ENCODE measurements around the gene CDKN2B-AS1. TPM values are rescaled to one million over a fixed set of nuclear protein-coding genes. Genes with fewer than 3 reads are reported as not detected.
A peak's percentile ranks its signal among the peaks of the same experiment; 100 is the strongest.

CDKN2B-AS1 gene
- polyA plus RNA-seq, 1 donor, result 0.26 TPM

DNA sequence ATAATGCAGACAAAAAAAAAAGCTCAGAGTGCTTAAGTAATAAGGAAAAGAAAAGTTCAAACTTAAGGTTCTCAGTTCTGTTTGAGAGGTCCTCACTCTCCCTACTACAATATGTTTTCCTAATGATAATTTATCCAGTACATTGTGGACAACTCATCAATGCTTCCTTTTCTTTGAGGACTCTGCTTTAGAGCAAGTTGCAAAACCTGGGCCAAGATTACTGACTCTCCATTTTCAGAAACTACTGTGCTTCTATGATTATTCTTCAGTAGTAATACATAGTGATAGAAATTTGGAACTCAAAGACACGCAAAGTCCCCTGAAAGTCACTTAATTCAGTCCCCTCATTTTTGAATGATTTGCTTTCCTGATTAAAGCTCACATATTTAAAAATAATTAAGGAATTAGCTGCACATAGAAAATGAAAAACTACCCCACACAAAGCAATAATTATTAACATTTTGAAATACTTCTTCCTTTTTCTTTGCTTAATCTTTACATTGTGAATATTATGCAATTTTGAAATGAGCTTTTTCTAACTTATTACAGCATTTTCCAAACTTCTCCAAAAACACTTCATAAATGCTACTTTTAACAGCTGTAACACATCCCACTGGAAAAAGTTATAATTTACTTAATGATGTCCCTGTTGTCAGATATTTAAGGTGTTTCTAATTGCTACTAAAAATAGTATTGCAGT, 11.6 kb upstream of the CDKN2B-AS1 start:
- DNase-seq, result no peak

DNA sequence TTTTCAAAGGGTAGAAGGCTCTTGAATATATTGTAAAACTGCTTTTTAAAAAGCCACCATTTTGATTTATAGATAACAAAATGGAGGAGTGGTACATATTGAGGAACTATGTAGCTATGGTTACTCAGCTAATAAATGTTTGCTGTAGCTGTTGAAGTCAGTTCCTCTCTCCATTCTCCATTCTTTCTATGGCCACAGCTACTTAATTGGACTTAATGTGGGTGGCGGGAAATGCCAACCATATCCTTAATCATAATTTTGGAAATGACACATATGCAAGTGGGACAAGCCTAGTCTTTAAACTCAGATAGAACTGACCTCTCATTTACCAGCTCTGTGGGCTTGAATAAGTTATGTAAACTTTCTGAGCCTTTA, 11.0 kb upstream of the CDKN2B-AS1 start:
- no peak for DNase-seq

GRCh38 chr9:21984101-21984500, 10.5 kb upstream of the CDKN2B-AS1 start:
- no peak for DNase-seq

GRCh38 chr9:21985964-21986667, 8.5 kb upstream of the CDKN2B-AS1 start:
- no peak for DNase-seq

DNA sequence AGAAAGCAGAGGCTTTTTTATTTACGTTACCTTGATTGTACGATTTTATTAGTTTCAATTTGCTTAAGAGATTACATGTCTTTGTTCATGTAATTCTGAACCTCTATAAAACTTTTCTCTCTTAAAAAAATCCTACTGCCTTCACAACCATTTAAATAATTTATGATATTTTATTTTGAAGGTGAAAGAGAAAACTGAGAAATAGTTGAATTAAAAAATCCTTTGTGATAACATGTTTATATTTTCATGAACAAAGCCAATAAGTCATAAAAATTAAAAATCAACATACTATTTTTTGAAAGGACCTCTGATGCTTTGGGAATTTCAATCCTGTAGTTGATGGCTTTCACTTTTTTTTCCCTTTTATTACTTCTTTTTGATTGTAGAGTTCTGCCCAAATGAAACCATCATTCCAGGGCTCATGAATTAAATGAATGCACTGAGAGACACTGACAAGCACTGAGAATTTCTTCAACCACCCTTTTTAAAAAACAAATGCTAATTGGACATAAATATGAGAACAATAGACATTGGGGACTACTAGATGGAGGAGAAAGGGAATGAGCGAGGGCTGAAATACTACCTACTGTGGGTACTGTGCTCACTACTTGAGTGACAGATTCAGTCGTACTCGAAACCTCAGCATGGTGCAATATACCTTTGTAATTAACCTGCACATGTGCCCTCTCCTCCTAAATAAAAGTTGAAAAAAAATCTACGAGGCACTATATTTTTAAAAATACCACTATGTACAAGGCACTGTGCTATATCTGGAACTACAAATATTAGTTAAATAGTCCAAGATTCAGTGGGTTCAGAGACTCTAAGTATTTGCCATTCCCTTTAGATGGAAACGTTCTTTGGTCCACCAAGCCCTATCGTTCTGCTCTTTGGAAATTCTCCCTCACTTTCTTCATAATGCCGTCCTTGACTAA, 6.3 kb upstream of the CDKN2B-AS1 start:
- no peak for DNase-seq

DNA sequence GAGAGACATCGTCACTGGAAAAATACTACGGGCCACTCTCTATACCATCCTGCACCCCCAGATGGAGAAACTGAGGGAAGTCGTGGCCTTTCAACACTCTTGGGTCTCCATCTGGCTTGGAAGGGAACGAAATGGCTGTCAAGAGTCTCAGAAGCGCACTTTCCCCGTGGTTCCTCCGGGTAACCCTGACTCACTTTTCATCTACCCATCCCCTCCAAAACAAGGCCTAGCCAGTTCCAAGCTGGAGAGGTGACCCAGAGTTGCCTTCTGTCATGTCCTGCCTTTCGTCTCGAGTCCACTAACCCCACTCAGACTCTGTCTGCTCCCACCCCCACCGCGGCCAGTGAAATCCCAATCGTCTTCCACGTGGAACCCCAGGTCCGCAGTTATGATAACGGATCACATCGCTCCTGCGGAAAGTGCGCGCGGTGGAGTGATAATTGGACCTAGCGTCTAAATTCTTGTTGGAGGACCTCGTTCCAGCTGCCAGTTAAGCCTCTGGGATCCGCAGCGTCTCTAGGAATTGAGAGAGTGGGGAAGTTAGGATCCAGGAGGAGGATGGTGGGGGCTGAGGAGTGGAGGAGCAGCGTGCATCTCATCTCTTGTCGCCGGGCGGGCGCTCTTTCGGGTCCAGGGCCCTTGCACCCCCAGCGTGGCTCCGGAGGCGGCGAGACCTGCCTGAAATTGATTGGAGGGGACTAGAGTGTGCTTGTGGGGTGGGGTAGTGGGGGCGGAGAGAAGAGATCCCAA, 5.0 kb upstream of the CDKN2B-AS1 start:
- DNase-seq, result no peak

- DNase-seq, result no peak
Measured at GRCh38 chr9:21991072-21991959, 3.3 kb upstream of the CDKN2B-AS1 start.

GRCh38 chr9:21993007-21993406, 1.6 kb upstream of the CDKN2B-AS1 start:
- no peak for DNase-seq

DNA sequence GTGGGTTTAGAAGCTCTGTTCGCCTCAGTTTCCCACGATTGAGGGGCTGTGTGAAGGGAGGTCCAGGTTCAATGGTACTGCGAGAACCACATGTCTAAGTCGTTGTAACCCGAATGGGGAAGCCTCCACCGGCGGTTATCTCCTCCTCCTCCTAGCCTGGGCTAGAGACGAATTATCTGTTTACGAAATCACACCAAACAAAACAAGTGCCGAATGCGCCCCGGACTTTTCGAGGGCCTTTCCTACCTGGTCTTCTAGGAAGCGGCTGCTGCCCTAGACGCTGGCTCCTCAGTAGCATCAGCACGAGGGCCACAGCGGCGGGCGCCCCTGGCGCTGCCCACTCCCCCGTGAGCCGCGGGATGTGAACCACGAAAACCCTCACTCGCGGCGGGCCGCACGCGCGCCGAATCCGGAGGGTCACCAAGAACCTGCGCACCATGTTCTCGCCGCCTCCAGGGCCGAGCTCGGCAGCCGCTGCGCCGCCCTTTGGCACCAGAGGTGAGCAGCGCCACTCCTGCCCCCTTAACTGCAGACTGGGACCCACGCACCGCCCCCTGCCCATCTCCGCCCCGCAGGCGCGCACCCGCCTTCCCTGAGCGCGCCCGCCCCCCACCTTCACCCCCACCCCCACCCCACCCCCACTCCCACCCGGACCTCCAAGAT, 567 bp upstream of the CDKN2B-AS1 start, which contains the start of gene CDKN2A:
CDKN2A (minus strand) TSS at position 500 of the 663 bp plus-strand sequence.
- no peak for DNase-seq

DNA sequence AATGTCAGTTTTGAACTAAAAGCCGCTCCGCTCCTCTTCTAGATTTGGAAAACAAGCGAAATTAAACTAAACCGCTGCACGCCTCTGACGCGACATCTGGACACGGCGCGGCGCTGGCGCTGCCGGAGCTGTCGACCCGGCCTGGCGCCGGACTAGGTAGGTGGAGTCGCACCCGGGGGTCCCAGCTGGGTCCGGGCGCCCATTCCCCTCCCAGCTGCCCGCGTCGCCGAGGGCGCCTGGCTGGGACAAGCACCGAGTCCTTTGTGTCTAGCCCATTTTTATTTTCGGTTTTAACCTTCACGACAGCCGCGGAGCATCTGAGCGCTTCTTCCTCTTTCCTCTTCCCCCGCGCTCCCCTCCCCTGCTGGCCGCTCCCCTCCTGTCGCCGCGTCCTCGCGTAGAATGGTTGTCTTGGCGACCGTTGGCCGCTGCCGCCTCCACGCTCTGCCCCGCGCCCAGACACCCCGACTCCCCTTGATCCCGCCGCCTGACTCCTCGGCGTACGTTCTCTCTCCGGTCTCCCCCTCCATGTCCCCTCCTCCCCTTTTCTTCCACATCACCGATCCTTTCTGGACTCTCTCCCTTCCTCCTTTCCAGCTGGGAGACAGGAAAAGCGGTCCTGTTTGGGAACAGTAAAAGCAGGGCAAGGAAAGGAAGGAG, 545 bp downstream of the CDKN2B-AS1 start:
- DNase-seq, result peak; percentile 65

DNA sequence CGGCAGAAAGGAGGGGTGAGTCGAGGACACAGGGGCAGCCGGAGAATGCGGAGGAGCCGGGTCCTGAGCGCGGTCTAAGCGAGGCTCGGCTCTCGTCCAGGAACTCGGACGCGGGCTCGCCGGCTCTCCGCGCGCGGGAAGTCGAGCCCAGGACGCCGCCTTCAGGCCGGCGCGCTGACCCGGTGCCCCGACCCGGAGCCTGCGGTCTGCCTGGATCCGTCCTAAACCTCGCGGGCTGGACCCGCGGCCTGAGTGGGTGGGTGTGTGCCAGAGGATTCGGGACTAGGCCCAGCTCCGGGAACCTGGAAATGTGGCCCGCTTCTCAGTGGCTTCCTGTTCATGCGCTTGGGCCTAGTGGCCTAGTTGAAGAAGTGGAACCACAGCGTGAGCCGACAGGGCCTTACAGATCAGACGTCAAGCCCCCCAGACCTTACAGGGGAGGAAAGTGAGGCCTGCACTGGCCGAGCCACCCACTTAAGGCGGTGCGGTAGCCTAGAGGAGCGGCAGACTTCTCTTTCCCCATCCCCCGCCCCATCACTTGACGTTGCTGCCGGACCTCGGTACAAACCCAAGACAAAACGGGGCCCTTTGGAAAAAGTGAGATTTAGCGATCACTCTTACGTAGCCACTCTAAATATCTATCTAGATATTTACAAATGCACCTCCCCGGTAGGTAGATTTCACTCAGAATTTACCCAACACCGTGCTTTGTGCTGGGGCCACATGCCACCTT, 1.2 kb downstream of the CDKN2B-AS1 start:
- peak; percentile 49 for DNase-seq

DNA sequence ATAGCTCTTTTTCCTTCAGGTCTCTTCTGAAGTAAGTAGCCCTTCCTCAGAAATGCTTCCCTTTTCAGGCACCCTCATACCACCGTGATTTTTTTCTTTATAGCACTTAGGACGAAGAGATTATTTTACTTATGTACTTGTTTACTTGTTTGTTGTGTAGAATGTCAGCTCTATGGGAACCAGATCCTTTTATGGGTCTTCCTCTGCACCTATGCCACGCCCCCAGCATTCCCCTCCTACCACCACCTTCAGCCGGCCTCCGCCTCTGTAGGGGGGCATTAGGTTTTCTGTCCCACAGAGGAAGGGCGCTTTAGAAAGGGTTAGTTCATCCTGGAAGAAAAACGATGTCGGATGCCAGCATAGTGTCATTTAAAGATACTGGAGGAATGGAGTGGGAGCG, 1.8 kb downstream of the CDKN2B-AS1 start:
- DNase-seq, result no peak

GRCh38 chr9:21996858-21997257, 2.3 kb downstream of the CDKN2B-AS1 start:
- no peak for DNase-seq

- no peak for DNase-seq
Measured at GRCh38 chr9:21997480-21997879, 2.9 kb downstream of the CDKN2B-AS1 start.

DNA sequence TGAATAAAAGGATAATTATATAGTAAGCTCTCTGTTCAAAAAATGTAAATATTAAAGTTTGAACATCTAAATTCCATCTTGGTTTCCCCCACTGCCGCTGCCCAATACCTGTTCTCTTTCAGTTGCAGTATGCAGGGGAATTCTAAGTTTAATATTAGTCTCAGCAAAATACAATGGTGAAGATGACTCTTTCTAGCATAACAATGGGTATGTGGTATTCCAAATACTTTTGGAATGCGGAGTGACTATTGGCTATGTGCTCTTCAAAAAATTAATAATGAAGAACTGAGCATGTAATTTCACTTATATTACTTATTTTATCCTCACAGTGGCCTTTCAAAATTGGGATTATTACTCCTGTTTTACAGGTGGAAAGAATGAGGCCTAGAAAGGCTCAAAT, 3.4 kb downstream of the CDKN2B-AS1 start:
- DNase-seq, result no peak

- DNase-seq, result no peak
Measured at GRCh38 chr9:22002038-22002437, 7.4 kb downstream of the CDKN2B-AS1 start.

DNA sequence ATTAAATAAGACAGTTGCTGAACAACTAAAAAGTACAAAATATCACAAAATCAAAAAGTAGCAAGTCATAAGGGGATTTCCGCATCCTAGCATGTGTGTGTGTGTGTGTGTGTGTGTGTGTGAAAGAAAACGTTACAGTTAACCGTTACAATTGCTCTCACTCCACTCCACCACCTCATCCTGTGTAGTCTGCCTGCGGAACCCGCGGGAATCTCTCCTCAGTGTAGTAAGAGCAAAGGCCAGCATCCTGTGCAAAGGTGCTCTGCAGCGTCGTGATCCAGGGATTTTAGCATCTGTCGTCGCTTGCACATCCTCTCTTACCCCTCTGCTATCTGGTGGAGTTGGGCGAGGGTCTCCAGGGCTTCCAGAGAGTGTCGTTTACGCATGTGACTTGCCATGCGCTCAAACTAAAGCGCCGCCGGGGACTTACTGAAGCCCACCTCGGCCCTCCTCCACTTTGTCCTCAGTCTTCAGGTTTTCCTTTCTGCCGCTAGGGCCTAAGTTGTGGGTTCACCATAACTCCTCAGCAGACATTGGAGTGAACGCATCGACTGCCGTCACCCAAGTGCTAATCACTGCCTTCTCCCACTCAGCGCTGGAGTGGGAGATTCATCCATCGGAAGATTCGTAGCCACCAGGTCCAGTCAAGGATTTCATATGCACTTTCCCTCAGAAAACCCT, 10.6 kb downstream of the CDKN2B-AS1 start:
- no peak for DNase-seq

- no peak for DNase-seq
Measured at GRCh38 chr9:22005702-22006606, 11.4 kb downstream of the CDKN2B-AS1 start.
